Measurements from ENCODE around the gene ZNF354B.

DNA sequence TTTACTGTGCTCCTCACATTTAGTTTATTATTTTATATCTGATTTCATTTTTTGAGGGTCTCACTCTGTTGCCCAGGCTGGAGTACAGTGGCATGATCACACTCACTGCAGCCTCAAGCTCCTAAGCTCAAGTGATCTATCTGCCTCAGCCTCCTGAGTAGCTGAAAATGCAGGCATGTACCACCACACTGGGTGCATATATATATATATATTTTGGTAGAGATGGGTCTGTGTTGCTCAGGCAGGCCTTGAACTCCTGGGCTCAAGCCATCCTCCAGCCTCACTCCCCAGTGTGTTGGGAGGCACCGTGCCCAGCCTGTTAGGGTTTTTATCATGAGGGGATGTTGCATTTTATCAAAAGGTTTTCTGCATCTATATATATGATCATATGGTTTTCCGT is 39.8 kb upstream of the ZNF354B start:
- TF ChIP-seq, protein P1, sequence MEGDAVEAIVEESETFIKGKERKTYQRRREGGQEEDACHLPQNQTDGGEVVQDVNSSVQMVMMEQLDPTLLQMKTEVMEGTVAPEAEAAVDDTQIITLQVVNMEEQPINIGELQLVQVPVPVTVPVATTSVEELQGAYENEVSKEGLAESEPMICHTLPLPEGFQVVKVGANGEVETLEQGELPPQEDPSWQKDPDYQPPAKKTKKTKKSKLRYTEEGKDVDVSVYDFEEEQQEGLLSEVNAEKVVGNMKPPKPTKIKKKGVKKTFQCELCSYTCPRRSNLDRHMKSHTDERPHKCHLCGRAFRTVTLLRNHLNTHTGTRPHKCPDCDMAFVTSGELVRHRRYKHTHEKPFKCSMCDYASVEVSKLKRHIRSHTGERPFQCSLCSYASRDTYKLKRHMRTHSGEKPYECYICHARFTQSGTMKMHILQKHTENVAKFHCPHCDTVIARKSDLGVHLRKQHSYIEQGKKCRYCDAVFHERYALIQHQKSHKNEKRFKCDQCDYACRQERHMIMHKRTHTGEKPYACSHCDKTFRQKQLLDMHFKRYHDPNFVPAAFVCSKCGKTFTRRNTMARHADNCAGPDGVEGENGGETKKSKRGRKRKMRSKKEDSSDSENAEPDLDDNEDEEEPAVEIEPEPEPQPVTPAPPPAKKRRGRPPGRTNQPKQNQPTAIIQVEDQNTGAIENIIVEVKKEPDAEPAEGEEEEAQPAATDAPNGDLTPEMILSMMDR (conservative IDR thresholded peaks at IDR 0.05; ENCODE audit: low read depth in 2 of 2) = no peak
- TF ChIP-seq POLR2AphosphoS5 (IDR thresholded peaks at IDR 0.05; ENCODE audit: low read depth) (no peak), CREB1 (CRISPR knock-in tag; IDR thresholded peaks at IDR 0.05; ENCODE audit: low read depth) (no peak), EZH2 (IDR thresholded peaks at IDR 0.05; ENCODE audit: low read depth, unreplicated experiment) (no peak), JUNB (IDR thresholded peaks at IDR 0.05; ENCODE audit: unreplicated experiment) (no peak), ZNF114 (CRISPR knock-in tag; IDR thresholded peaks at IDR 0.05) (no peak)
- TF ChIP-seq, protein P2, sequence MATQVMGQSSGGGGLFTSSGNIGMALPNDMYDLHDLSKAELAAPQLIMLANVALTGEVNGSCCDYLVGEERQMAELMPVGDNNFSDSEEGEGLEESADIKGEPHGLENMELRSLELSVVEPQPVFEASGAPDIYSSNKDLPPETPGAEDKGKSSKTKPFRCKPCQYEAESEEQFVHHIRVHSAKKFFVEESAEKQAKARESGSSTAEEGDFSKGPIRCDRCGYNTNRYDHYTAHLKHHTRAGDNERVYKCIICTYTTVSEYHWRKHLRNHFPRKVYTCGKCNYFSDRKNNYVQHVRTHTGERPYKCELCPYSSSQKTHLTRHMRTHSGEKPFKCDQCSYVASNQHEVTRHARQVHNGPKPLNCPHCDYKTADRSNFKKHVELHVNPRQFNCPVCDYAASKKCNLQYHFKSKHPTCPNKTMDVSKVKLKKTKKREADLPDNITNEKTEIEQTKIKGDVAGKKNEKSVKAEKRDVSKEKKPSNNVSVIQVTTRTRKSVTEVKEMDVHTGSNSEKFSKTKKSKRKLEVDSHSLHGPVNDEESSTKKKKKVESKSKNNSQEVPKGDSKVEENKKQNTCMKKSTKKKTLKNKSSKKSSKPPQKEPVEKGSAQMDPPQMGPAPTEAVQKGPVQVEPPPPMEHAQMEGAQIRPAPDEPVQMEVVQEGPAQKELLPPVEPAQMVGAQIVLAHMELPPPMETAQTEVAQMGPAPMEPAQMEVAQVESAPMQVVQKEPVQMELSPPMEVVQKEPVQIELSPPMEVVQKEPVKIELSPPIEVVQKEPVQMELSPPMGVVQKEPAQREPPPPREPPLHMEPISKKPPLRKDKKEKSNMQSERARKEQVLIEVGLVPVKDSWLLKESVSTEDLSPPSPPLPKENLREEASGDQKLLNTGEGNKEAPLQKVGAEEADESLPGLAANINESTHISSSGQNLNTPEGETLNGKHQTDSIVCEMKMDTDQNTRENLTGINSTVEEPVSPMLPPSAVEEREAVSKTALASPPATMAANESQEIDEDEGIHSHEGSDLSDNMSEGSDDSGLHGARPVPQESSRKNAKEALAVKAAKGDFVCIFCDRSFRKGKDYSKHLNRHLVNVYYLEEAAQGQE (IDR thresholded peaks at IDR 0.05; ENCODE audit: unreplicated experiment) = no peak

All from GM23338 (cell line).